ENCODE data around the gene RIN2.

RIN2 gene

GRCh38 chr20:19761841-19762240, 3.8 kb downstream of the RIN2 start:
- no peaks in the 10 kb centered on the region for H3K36me3 ChIP-seq (ENCODE audit: control insufficient read depth, insufficient read depth, low read length)

GRCh38 chr20:19764207-19764606, 6.1 kb downstream of the RIN2 start:
- Histone ChIP-seq H3K4me1 (ENCODE audit: control insufficient read depth, insufficient read depth, low read length) (no peaks in the 10 kb centered on the region), H3K27ac (ENCODE audit: low read length) (no peak overlapping the region), H3K36me3 (ENCODE audit: control insufficient read depth, insufficient read depth, low read length) (no peaks in the 10 kb centered on the region), H3K4me3 (ENCODE audit: low read length) (no peak overlapping the region), H3K27me3 (ENCODE audit: control insufficient read depth, insufficient read depth, low read length) (peaks cover 3% of the 10 kb centered on the region; the same call in 1 of the 2 replicates), H3K9me3 (ENCODE audit: control insufficient read depth, insufficient read depth, low read length) (no peaks in the 10 kb centered on the region)
- no peak for DNase-seq (ENCODE audit: low read depth, low spot score)
- no CpG with 5 or more reads among the region's 8 CpGs for WGBS (ENCODE audit: insufficient coverage, insufficient read length)

More at GRCh38 chr20:19761841-19762240, 3.8 kb downstream of the RIN2 start:
- Histone ChIP-seq H3K27ac (ENCODE audit: low read length) (no peak overlapping the region), H3K4me1 (ENCODE audit: control insufficient read depth, insufficient read depth, low read length) (no peaks in the 10 kb centered on the region), H3K4me3 (ENCODE audit: low read length) (no peak overlapping the region), H3K27me3 (ENCODE audit: control insufficient read depth, insufficient read depth, low read length) (peaks cover 3% of the 10 kb centered on the region; the same call in 1 of the 2 replicates), H3K9me3 (ENCODE audit: control insufficient read depth, insufficient read depth, low read length) (no peaks in the 10 kb centered on the region)
- no peak for DNase-seq (ENCODE audit: low read depth, low spot score)
- WGBS (ENCODE audit: insufficient coverage, insufficient read length) = no CpG with 5 or more reads among the region's 2 CpGs

- no peak overlapping the region for H3K27ac ChIP-seq (ENCODE audit: low read length)
- H3K27me3 ChIP-seq (ENCODE audit: control insufficient read depth, insufficient read depth, low read length) = no peaks in the 10 kb centered on the region
- no peak overlapping the region for H3K4me3 ChIP-seq (ENCODE audit: low read length)
- H3K9me3 ChIP-seq (ENCODE audit: control insufficient read depth, insufficient read depth, low read length) = no peaks in the 10 kb centered on the region
- no CpG with 5 or more reads among the region's 2 CpGs for WGBS (ENCODE audit: insufficient coverage, insufficient read length)
- DNase-seq (ENCODE audit: low read depth, low spot score) = no peak
- H3K4me1 ChIP-seq (ENCODE audit: control insufficient read depth, insufficient read depth, low read length) = peaks cover under 1% of the 10 kb centered on the region; the same call in 1 of the 2 replicates
- no peaks in the 10 kb centered on the region for H3K36me3 ChIP-seq (ENCODE audit: control insufficient read depth, insufficient read depth, low read length)
These were observed 7.2 kb downstream of the RIN2 start for GRCh38 chr20:19765266-19765665.

GRCh38 chr20:19765913-19766312, 7.9 kb downstream of the RIN2 start:
- no peaks in the 10 kb centered on the region for H3K9me3 ChIP-seq (ENCODE audit: control insufficient read depth, insufficient read depth, low read length)
- peaks cover 1% of the 10 kb centered on the region; the same call in 1 of the 2 replicates for H3K4me1 ChIP-seq (ENCODE audit: control insufficient read depth, insufficient read depth, low read length)
- DNase-seq (ENCODE audit: low read depth, low spot score) = no peak
- no peak overlapping the region for H3K4me3 ChIP-seq (ENCODE audit: low read length)
- no peak overlapping the region for H3K27ac ChIP-seq (ENCODE audit: low read length)
- WGBS (ENCODE audit: insufficient coverage, insufficient read length) = no CpG with 5 or more reads among the region's 4 CpGs
- H3K36me3 ChIP-seq (ENCODE audit: control insufficient read depth, insufficient read depth, low read length) = no peaks in the 10 kb centered on the region
- H3K27me3 ChIP-seq (ENCODE audit: control insufficient read depth, insufficient read depth, low read length) = no peaks in the 10 kb centered on the region

- no peak for DNase-seq (ENCODE audit: low read depth, low spot score)
- Histone ChIP-seq H3K4me1 (ENCODE audit: control insufficient read depth, insufficient read depth, low read length) (peaks cover 1% of the 10 kb centered on the region), H3K36me3 (ENCODE audit: control insufficient read depth, insufficient read depth, low read length) (no peaks in the 10 kb centered on the region), H3K4me3 (ENCODE audit: low read length) (no peak overlapping the region), H3K9me3 (ENCODE audit: control insufficient read depth, insufficient read depth, low read length) (no peaks in the 10 kb centered on the region), H3K27ac (ENCODE audit: low read length) (no peak overlapping the region), H3K27me3 (ENCODE audit: control insufficient read depth, insufficient read depth, low read length) (no peaks in the 10 kb centered on the region)
- no CpG with 5 or more reads among the region's 4 CpGs for WGBS (ENCODE audit: insufficient coverage, insufficient read length)
These were observed 9.0 kb downstream of the RIN2 start for GRCh38 chr20:19767070-19767469.

GRCh38 chr20:19768325-19768842, 10.3 kb downstream of the RIN2 start:
- H3K36me3 ChIP-seq (ENCODE audit: control insufficient read depth, insufficient read depth, low read length) = no peaks in the 10 kb centered on the region
- no CpG with 5 or more reads among the region's 7 CpGs for WGBS (ENCODE audit: insufficient coverage, insufficient read length)

GRCh38 chr20:19769507-19769906, 11.4 kb downstream of the RIN2 start:
- no CpG with 5 or more reads among the region's 2 CpGs for WGBS (ENCODE audit: insufficient coverage, insufficient read length)
- H3K4me3 ChIP-seq (ENCODE audit: low read length) = no peak overlapping the region
- no peaks in the 10 kb centered on the region for H3K27me3 ChIP-seq (ENCODE audit: control insufficient read depth, insufficient read depth, low read length)
- no peaks in the 10 kb centered on the region for H3K9me3 ChIP-seq (ENCODE audit: control insufficient read depth, insufficient read depth, low read length)
- no peak overlapping the region for H3K27ac ChIP-seq (ENCODE audit: low read length)
- DNase-seq (ENCODE audit: low read depth, low spot score) = no peak
- H3K4me1 ChIP-seq (ENCODE audit: control insufficient read depth, insufficient read depth, low read length) = peaks cover 1% of the 10 kb centered on the region
- H3K36me3 ChIP-seq (ENCODE audit: control insufficient read depth, insufficient read depth, low read length) = no peaks in the 10 kb centered on the region

More at GRCh38 chr20:19768325-19768842, 10.3 kb downstream of the RIN2 start:
- H3K4me1 ChIP-seq (ENCODE audit: control insufficient read depth, insufficient read depth, low read length) = peaks cover 1% of the 10 kb centered on the region
- DNase-seq (ENCODE audit: low read depth, low spot score) = no peak
- H3K27me3 ChIP-seq (ENCODE audit: control insufficient read depth, insufficient read depth, low read length) = no peaks in the 10 kb centered on the region
- H3K9me3 ChIP-seq (ENCODE audit: control insufficient read depth, insufficient read depth, low read length) = no peaks in the 10 kb centered on the region
- H3K27ac ChIP-seq (ENCODE audit: low read length) = no peak overlapping the region
- no peak overlapping the region for H3K4me3 ChIP-seq (ENCODE audit: low read length)

GRCh38 chr20:19770375-19770774, 12.3 kb downstream of the RIN2 start:
- DNase-seq (ENCODE audit: low read depth, low spot score) = no peak

GRCh38 chr20:19771031-19771430, 13.0 kb downstream of the RIN2 start:
- WGBS (ENCODE audit: insufficient coverage, insufficient read length) = no CpG with 5 or more reads among the region's 2 CpGs
- Histone ChIP-seq H3K27ac (ENCODE audit: low read length) (no peak overlapping the region), H3K27me3 (ENCODE audit: control insufficient read depth, insufficient read depth, low read length) (no peaks in the 10 kb centered on the region), H3K4me3 (ENCODE audit: low read length) (no peak overlapping the region), H3K4me1 (ENCODE audit: control insufficient read depth, insufficient read depth, low read length) (peaks cover 3% of the 10 kb centered on the region), H3K9me3 (ENCODE audit: control insufficient read depth, insufficient read depth, low read length) (no peaks in the 10 kb centered on the region), H3K36me3 (ENCODE audit: control insufficient read depth, insufficient read depth, low read length) (no peaks in the 10 kb centered on the region)
- DNase-seq (ENCODE audit: low read depth, low spot score) = no peak

More at GRCh38 chr20:19770375-19770774, 12.3 kb downstream of the RIN2 start:
- no peak overlapping the region for H3K27ac ChIP-seq (ENCODE audit: low read length)
- no peaks in the 10 kb centered on the region for H3K27me3 ChIP-seq (ENCODE audit: control insufficient read depth, insufficient read depth, low read length)
- no peaks in the 10 kb centered on the region for H3K36me3 ChIP-seq (ENCODE audit: control insufficient read depth, insufficient read depth, low read length)
- no peaks in the 10 kb centered on the region for H3K9me3 ChIP-seq (ENCODE audit: control insufficient read depth, insufficient read depth, low read length)
- H3K4me3 ChIP-seq (ENCODE audit: low read length) = no peak overlapping the region
- peaks cover 3% of the 10 kb centered on the region for H3K4me1 ChIP-seq (ENCODE audit: control insufficient read depth, insufficient read depth, low read length)
- no CpG with 5 or more reads among the region's 6 CpGs for WGBS (ENCODE audit: insufficient coverage, insufficient read length)

GRCh38 chr20:19773471-19773870, 15.4 kb downstream of the RIN2 start:
- H3K27ac ChIP-seq (ENCODE audit: low read length) = no peak overlapping the region
- no peaks in the 10 kb centered on the region for H3K9me3 ChIP-seq (ENCODE audit: control insufficient read depth, insufficient read depth, low read length)
- H3K27me3 ChIP-seq (ENCODE audit: control insufficient read depth, insufficient read depth, low read length) = no peaks in the 10 kb centered on the region
- no peak overlapping the region for H3K4me3 ChIP-seq (ENCODE audit: low read length)
- peaks cover 3% of the 10 kb centered on the region for H3K4me1 ChIP-seq (ENCODE audit: control insufficient read depth, insufficient read depth, low read length)
- WGBS (ENCODE audit: insufficient coverage, insufficient read length) = no CpG with 5 or more reads among the region's 4 CpGs
- no peak for DNase-seq (ENCODE audit: low read depth, low spot score)
- H3K36me3 ChIP-seq (ENCODE audit: control insufficient read depth, insufficient read depth, low read length) = no peaks in the 10 kb centered on the region
